Ishikawa (cell line): Measurements from ENCODE around the gene TAC4.

Experiments
- CEBPB ChIP-seq: IDR thresholded peaks from 2 replicates; pipeline ENCODE4 v1.6.1; 2012
- CREB1 ChIP-seq: IDR thresholded peaks from 2 replicates; pipeline ENCODE4 v1.6.1; 2012; ENCODE audit warnings: low read depth
- EGR1 ChIP-seq: IDR thresholded peaks from 2 replicates; pipeline ENCODE4 v1.6.1; 2012
- EP300 ChIP-seq: IDR thresholded peaks from 2 replicates; pipeline ENCODE4 v1.6.1; 2012; ENCODE audit warnings: borderline replicate concordance
- FOXM1 ChIP-seq: IDR thresholded peaks from 2 replicates; pipeline ENCODE4 v1.6.1; 2012; ENCODE audit warnings: low read depth, borderline replicate concordance
- MAX ChIP-seq: IDR thresholded peaks from 2 replicates; pipeline ENCODE4 v1.6.1; 2012
- NFIC ChIP-seq: IDR thresholded peaks from 2 replicates; pipeline ENCODE4 v1.6.1; 2012
- RAD21 ChIP-seq: IDR thresholded peaks from 2 replicates; pipeline ENCODE4 v1.6.1; 2012; ENCODE audit warnings: low read depth
- REST ChIP-seq: IDR thresholded peaks from 2 replicates; pipeline ENCODE4 v1.6.1; 2012; ENCODE audit warnings: low read depth, mild to moderate bottlenecking
- TAF1 ChIP-seq: IDR thresholded peaks from 2 replicates; pipeline ENCODE4 v1.6.1; 2012; ENCODE audit warnings: low read depth, mild to moderate bottlenecking
- TCF12 ChIP-seq: IDR thresholded peaks from 2 replicates; pipeline ENCODE4 v1.6.1; 2012; ENCODE audit warnings: low read depth
- TEAD4 ChIP-seq: IDR thresholded peaks from 2 replicates; pipeline ENCODE4 v1.6.1; 2012
- USF1 ChIP-seq: IDR thresholded peaks from 2 replicates; pipeline ENCODE4 v1.6.1; 2012
- YY1 ChIP-seq: IDR thresholded peaks from 2 replicates; pipeline ENCODE4 v1.6.1; 2012; ENCODE audit warnings: low read depth
- ZBTB7A ChIP-seq: IDR thresholded peaks from 2 replicates; pipeline ENCODE4 v1.6.1; 2012; ENCODE audit warnings: low read depth

The TAC4 gene

GRCh38 chr17:49815761-49816281 is 32.0 kb downstream of the TAC4 start:
- TF ChIP-seq TAF1 (no peak), FOXM1 (no peak)

GRCh38 chr17:49814781-49815529 is 32.9 kb downstream of the TAC4 start:
- no peak for TF ChIP-seq EP300
- TF ChIP-seq USF1: no peak
- TF ChIP-seq REST: no peak
- TF ChIP-seq TAF1: no peak
- TF ChIP-seq MAX: no peak
- no peak for TF ChIP-seq NFIC
- TF ChIP-seq TEAD4: no peak
- no peak for TF ChIP-seq FOXM1
- TF ChIP-seq EGR1: no peak
- no peak for TF ChIP-seq TCF12
- TF ChIP-seq CEBPB: no peak
- no peak for TF ChIP-seq ZBTB7A
- no peak for TF ChIP-seq CREB1
- no peak for TF ChIP-seq YY1
- TF ChIP-seq RAD21: no peak

GRCh38 chr17:49809056-49809455 is 38.8 kb downstream of the TAC4 start:
- TF ChIP-seq TAF1: no peak
- no peak for TF ChIP-seq USF1
- no peak for TF ChIP-seq NFIC
- no peak for TF ChIP-seq CEBPB
- no peak for TF ChIP-seq TCF12
- no peak for TF ChIP-seq TEAD4

GRCh38 chr17:49798738-49799137 is 49.1 kb downstream of the TAC4 start:
- TF ChIP-seq YY1 (no peak), USF1 (no peak), ZBTB7A (no peak), NFIC (no peak), MAX (no peak), TAF1 (no peak), CEBPB (no peak), FOXM1 (no peak), EP300 (no peak)

GRCh38 chr17:49798182-49798581 is 49.7 kb downstream of the TAC4 start:
- TF ChIP-seq TAF1: no peak
- TF ChIP-seq RAD21: no peak
- no peak for TF ChIP-seq REST
- TF ChIP-seq CREB1: no peak
- no peak for TF ChIP-seq FOXM1
- no peak for TF ChIP-seq TCF12
- TF ChIP-seq NFIC: no peak
- TF ChIP-seq EP300: no peak
- no peak for TF ChIP-seq CEBPB
- TF ChIP-seq MAX: no peak
- no peak for TF ChIP-seq USF1
- no peak for TF ChIP-seq TEAD4
- TF ChIP-seq YY1: no peak
- no peak for TF ChIP-seq ZBTB7A
- TF ChIP-seq EGR1: no peak
